Astrocyte of the cerebellum (primary cell): ENCODE measurements around the gene COL23A1.

ENCODE experiments used
- DNase-seq: peaks from one replicate; pipeline ENCODE4 v3.0.0-alpha.2; 2011; ENCODE audit warnings: low read depth
- H3K4me3 ChIP-seq: 2 replicates; pipeline ENCODE4 v1.5.1; 2011; ENCODE audit warnings: mild to moderate bottlenecking, low read depth, low read length, moderate library complexity
- CTCF ChIP-seq: IDR thresholded peaks from 2 replicates; pipeline ENCODE4 v1.5.1; 2012; ENCODE audit warnings: low read length, low read depth, moderate library complexity, mild to moderate bottlenecking; ENCODE audit errors: missing control alignments
- in situ Hi-C: cut with HindIII; loops from 2 replicates; pipeline ENCODE4 v1.10.0; 2017; ENCODE audit warnings: low sequenced_read_pairs

Gene COL23A1

GRCh38 chr5:178519155-178519554, 71.0 kb downstream of the COL23A1 start:
- DNase-seq = no peak
- TF ChIP-seq CTCF = no peak
- in situ Hi-C loops = no loop called here

GRCh38 chr5:178516504-178517235, 73.5 kb downstream of the COL23A1 start:
- no peak for TF ChIP-seq CTCF
- in situ Hi-C loops = no loop called here
- H3K4me3 ChIP-seq = no peak overlapping the region
- no peak for DNase-seq

More at GRCh38 chr5:178519155-178519554, 71.0 kb downstream of the COL23A1 start:
- H3K4me3 ChIP-seq = no peak overlapping the region

- no peak for TF ChIP-seq CTCF
- in situ Hi-C loops = no loop called here
- DNase-seq = no peak
Measured at GRCh38 chr5:178515776-178516503, 74.3 kb downstream of the COL23A1 start.

GRCh38 chr5:178514851-178515418, 75.3 kb downstream of the COL23A1 start:
- TF ChIP-seq CTCF = no peak
- in situ Hi-C loops = no loop called here
- no peak for DNase-seq
- no peak overlapping the region for H3K4me3 ChIP-seq

More at GRCh38 chr5:178515776-178516503, 74.3 kb downstream of the COL23A1 start:
- H3K4me3 ChIP-seq = no peak overlapping the region

GRCh38 chr5:178511172-178511571, 79.0 kb downstream of the COL23A1 start:
- in situ Hi-C loops = no loop called here
- no peak overlapping the region for H3K4me3 ChIP-seq
- DNase-seq = no peak
- no peak for TF ChIP-seq CTCF

GRCh38 chr5:178509491-178510057, 80.6 kb downstream of the COL23A1 start:
- TF ChIP-seq CTCF = no peak
- in situ Hi-C loops = no loop called here
- DNase-seq = no peak
- no peak overlapping the region for H3K4me3 ChIP-seq
